ENCODE data around the gene SH3TC1. TPM values are rescaled to one million over a fixed set of nuclear protein-coding genes. Genes with fewer than 3 reads are reported as not detected.

Gene SH3TC1
- total and polyA plus RNA-seq, 2 of the 8 experiments (the other 6 are each of a cell fraction or from before 2014, with no cell fraction given) = 0.15 TPM; not detected in 1

DNA sequence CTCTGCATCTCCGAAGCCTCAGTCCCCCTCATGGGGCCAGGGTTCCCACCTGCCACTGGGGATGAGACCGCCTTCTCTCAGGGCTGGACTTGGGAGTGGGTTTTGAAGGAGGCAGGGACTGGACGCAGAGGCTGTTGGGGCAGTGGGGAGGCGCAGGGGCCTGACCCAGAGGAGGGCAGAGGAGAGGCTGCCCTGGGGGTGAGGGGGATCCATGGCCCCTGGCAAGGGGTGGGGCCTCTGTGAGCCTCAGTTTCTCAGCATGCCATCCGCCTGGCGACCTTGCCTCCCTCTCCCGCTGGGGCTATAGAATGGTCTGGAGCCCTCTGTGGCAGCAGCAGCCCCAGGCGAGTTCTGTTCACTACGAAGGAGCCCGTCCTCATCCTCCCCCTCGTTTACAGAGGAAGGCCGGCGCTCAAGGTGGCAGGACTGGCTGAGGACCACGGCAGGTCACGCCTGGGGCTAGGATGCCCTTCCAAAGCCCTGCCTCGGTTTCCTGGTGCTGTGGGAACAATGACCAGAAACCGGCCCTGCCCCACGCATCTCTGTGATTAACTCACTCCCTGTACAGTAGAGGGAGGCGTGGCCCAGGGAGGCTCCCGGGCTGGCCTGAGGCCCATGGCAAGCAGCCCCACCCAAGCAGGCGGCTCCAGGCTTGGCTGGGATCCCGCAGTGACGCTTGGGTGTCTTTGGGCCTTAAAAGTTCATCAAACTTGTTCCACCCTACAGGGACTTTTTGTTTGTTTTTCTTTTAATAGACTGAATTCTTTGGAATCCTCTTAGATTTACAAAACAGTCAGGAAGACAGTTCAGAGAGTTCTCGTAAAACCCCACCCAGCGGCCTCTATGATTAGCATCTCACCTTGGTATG, 16.0 kb upstream of the SH3TC1 start (continued):
- TF ChIP-seq SIN3A (conservative IDR thresholded peaks at IDR 0.05 in 1 of 2, IDR thresholded peaks at IDR 0.05 in 1 of 2; ENCODE audit: low read depth in 1 of 2, low read length in 2 of 2) = no peak
- no peak for TF ChIP-seq ATF2 (IDR thresholded peaks at IDR 0.05; ENCODE audit: low read length)
- no peak for TF ChIP-seq JUND (IDR thresholded peaks at IDR 0.05; ENCODE audit: low read length)
- no peak for TF ChIP-seq TBP (IDR thresholded peaks at IDR 0.05; ENCODE audit: low read depth, low read length)
- no peak for TF ChIP-seq TEAD4 (IDR thresholded peaks at IDR 0.05; ENCODE audit: low read depth, low read length)
- TF ChIP-seq FOSL1 (IDR thresholded peaks at IDR 0.05; ENCODE audit: insufficient read depth, low read depth, low read length) = no peak
